GM13976 (cell line): ENCODE results near the gene KIF4A.

Source experiments
- DNase-seq: peaks from one replicate; pipeline ENCODE4 v3.0.0; 2012; ENCODE audit warnings: low spot score
- CTCF ChIP-seq: IDR thresholded peaks from 2 replicates; pipeline ENCODE4 v1.5.1; 2012; ENCODE audit warnings: borderline replicate concordance, mild to moderate bottlenecking; ENCODE audit not compliant: insufficient read depth; ENCODE audit errors: extremely low read depth, missing control alignments, control extremely low read depth
- in situ Hi-C: fragments of 300-500 bp; cut with MboI; formaldehyde crosslinking; loops from one replicate; pipeline ENCODE4 v1.12.0; 2022; ENCODE audit warnings: low sequenced_read_pairs, mixed read lengths, inconsistent platforms; ENCODE audit not compliant: unreplicated experiment

KIF4A gene

GRCh38 chrX:70252491-70252890 is 37.4 kb upstream of the KIF4A start:
- in situ Hi-C loops: no loop called here
- DNase-seq: no peak
- TF ChIP-seq CTCF: no peak

GRCh38 chrX:70253377-70254062 is 36.4 kb upstream of the KIF4A start:
- in situ Hi-C loops: no loop called here

GRCh38 chrX:70254063-70254400 is 35.9 kb upstream of the KIF4A start:
- no peak for TF ChIP-seq CTCF
- no peak for DNase-seq
- in situ Hi-C loops: no loop called here

More at GRCh38 chrX:70253377-70254062, 36.4 kb upstream of the KIF4A start:
- no peak for DNase-seq
- no peak for TF ChIP-seq CTCF

GRCh38 chrX:70254909-70255308 is 35.0 kb upstream of the KIF4A start:
- no peak for TF ChIP-seq CTCF
- DNase-seq: no peak
- in situ Hi-C loops: no loop called here

GRCh38 chrX:70255452-70255851 is 34.5 kb upstream of the KIF4A start:
- in situ Hi-C loops: no loop called here
- DNase-seq: no peak

GRCh38 chrX:70257423-70258288 is 32.2 kb upstream of the KIF4A start:
- no peak for TF ChIP-seq CTCF
- in situ Hi-C loops: no loop called here

More at GRCh38 chrX:70255452-70255851, 34.5 kb upstream of the KIF4A start:
- TF ChIP-seq CTCF: no peak

More at GRCh38 chrX:70257423-70258288, 32.2 kb upstream of the KIF4A start:
- DNase-seq: no peak
